ENCODE measurements around the gene RAB17.

- TF ChIP-seq, protein P1, sequence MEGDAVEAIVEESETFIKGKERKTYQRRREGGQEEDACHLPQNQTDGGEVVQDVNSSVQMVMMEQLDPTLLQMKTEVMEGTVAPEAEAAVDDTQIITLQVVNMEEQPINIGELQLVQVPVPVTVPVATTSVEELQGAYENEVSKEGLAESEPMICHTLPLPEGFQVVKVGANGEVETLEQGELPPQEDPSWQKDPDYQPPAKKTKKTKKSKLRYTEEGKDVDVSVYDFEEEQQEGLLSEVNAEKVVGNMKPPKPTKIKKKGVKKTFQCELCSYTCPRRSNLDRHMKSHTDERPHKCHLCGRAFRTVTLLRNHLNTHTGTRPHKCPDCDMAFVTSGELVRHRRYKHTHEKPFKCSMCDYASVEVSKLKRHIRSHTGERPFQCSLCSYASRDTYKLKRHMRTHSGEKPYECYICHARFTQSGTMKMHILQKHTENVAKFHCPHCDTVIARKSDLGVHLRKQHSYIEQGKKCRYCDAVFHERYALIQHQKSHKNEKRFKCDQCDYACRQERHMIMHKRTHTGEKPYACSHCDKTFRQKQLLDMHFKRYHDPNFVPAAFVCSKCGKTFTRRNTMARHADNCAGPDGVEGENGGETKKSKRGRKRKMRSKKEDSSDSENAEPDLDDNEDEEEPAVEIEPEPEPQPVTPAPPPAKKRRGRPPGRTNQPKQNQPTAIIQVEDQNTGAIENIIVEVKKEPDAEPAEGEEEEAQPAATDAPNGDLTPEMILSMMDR (IDR thresholded peaks at IDR 0.05) = no peak
- no peak for TF ChIP-seq POLR2A (IDR thresholded peaks at IDR 0.05)
Measured at GRCh38 chr2:237630216-237631000, 39.9 kb upstream of the RAB17 start.

All from uterus (tissue), 2 donors.